ENCODE data around the gene CDKL1.
"Not testable (repeated sequence)": the region's sequence is repeated elsewhere in the genome, so short reads cannot be mapped to it uniquely, and the experiment has no call there.

The CDKL1 gene

GRCh38 chr14:50383618-50384225, 13.0 kb downstream of the CDKL1 start:
- DNase-seq, result no peak

DNA sequence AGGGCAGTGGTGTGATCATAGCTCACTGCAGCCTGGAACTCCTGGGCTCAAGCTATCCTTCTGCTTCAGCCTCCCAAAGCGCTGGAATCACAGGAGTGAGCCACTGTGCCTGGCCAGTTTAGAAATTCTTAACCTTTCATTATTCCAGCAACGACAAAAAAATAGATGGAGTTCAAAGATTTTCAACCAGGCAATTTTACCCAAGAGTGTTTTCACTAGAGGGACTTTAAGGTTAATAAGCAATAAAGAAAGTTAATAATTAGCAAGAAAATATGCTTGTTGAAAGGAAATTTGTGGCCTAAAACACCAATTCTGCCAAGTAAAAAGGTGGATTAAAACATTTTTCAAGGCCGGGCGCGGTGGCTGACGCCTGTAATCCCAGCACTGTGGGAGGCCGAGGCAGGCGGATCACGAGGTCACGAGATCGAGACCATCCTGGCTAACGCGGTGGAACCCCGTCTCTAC, 14.8 kb downstream of the CDKL1 start:
- no peak for DNase-seq

GRCh38 chr14:50381008-50381407, 15.7 kb downstream of the CDKL1 start:
- no peak for DNase-seq

DNA sequence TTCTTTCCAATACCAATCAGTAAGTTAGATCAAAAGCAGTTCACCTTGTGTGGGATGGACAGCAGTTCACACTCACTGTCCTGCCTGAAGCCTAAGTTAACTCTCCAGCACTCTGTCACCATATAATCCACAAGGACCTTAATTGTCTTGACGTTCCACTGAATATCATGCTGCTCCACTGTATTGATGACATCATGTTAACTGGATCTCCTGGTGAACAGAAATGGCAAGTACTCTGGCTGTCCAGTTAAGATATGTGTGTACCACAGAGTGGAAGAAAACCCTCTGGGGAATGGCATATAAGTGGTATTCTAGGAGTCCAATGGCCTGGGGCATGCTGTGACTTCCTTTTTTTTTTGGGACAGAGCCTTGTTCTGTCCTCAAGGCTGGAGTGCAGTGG, 16.2 kb downstream of the CDKL1 start:
- DNase-seq, result no peak

GRCh38 chr14:50379563-50379962, 17.1 kb downstream of the CDKL1 start:
- no peak for DNase-seq

- no peak for DNase-seq
Observed at GRCh38 chr14:50377550-50378085, 19.1 kb downstream of the CDKL1 start.

DNA sequence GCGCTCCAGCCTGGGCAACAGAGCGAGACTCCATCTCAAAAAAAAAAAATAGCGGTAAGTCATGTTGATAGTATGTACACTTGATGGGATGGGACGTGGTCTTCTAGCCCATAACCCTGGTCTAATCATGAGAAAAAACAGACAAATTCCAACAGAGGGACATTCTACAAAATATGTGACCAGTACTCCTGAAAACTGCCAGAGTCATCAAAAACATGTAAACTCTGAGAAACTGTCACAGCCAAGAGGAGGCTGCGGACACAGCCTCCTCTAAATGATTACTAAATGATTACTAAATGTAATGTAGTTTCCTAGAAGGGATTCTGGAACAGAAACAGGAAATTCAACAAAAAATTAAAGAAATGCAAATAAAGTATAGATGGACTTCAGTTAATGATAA, 20.9 kb downstream of the CDKL1 start:
- DNase-seq, result no peak

DNA sequence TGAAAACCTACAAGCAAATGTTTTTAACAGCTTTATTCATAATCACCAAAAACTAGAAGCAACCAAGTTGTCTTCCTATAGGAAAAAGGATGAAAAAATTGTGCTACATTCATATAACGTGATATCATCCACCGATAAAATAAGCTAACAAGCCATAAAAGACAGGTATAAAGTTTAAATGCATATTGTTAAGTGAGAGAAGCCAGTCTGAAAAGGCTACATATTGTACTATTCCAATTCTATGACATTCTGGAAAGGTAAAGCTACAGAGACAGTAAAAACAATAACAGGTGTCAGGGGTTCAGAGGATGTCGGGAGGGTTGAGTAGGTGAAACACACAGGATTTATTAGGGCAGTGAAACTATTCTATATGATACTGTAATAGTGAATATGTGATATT, 22.7 kb downstream of the CDKL1 start:
- no peak for DNase-seq

DNA sequence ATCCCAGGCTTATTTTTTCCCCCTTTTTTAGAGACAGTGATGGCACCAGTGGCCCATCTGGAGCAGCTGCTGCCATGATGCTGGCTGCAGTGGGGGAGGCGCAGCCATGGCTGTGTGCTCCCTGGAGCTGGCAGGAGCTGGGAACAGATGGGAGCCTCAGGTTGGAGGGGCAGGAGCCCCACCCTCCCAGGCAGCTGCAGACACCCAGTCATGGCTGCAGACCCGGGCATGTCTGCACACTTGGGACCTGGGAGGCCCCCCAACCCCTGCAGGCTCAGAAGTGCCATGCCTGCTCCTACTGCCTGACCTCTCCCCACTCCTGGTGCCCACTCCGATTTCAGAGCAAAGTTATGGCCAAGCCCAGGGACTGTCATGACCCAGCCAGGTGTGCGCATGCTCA, 25.1 kb downstream of the CDKL1 start:
- no peak for DNase-seq

DNA sequence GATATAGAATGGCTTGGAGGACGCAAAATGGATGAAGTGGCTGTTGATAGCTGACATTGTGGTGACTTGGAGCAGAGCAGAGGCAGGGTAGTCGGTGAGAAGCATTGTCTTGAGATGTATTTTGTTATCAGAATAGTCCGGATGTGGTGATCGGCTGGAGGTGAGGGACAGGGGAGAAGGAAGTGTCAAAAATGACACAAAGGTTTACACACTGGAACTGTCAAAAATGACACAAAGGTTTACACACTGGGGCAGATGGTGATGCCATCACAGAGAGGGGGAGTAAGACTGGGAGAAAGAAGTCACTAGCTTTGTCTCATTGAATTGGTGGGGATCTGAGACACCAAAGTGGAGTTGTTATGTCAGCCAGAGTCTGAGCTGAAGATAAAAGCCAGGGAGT, 30.1 kb downstream of the CDKL1 start:
- no peak for DNase-seq

- no peak for DNase-seq
Observed at GRCh38 chr14:50366115-50366514, 30.6 kb downstream of the CDKL1 start.

- not testable (repeated sequence) for DNase-seq
Observed at GRCh38 chr14:50365572-50365971, 31.1 kb downstream of the CDKL1 start.

DNA sequence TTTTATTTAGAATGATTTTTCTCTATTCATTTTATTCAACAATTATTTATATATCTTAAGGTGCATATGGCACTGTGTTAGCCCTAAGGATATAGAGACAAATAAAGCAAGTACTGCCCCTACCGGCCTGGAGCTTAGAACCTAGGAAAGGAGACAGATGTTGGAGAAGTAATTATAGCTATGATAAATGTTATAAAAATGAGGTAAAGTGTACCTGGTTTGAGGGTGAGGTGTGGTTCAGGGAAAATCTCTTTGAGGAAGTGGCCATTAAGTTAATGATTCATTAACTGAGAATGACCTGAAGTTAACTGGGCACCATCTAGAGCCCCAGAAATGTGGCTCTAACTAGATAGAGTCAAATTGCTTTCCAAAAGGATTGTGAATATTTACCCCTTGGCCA, 31.9 kb downstream of the CDKL1 start:
- no peak for DNase-seq

DNA sequence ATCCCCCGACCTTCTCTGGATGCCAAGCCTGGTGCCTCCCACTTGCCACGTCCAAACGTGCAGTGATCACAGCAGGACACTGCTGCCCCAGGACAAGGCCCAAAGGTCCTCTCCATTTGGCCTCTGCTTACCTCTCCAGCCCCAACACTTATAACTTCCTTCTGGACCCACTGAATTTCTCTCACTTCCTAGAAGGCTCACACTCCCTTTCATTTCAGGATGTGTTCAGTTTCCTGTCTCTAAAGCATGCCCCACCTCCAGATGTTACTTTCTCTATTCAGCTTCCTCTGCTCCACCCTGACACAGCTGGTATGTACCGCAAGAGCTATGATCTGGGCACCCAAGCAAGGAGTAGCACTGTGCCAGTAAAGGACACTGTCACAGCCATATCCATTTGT, 33.0 kb downstream of the CDKL1 start:
- peak; percentile 23 for DNase-seq

GRCh38 chr14:50362764-50363713, 33.6 kb downstream of the CDKL1 start:
- DNase-seq, result peak; percentile 33

- not testable (repeated sequence) for DNase-seq
Observed at GRCh38 chr14:50361473-50362403, 34.9 kb downstream of the CDKL1 start.

GRCh38 chr14:50360851-50361250, 35.8 kb downstream of the CDKL1 start:
- no peak for DNase-seq

- no peak for DNase-seq
Observed at GRCh38 chr14:50360093-50360492, 36.6 kb downstream of the CDKL1 start.

DNA sequence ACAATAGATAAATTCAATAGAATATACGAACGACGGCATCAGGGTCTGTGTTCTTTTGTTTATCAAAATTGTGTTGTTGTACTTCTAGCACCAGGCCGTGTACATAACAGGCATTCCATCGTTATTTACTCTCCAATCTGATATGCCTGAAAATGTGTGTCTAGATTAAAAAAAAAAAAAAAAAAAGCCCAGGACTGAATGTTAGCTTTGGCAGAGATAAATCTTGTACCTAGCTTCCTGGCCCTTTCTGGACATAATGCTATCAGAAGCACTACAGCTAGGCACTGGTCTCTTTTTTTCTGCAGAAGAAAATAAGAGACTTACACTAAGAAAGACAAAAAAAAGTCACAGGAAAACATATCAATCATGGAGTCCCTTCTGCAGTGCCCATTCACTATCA, 37.0 kb downstream of the CDKL1 start:
- no peak for DNase-seq

DNA sequence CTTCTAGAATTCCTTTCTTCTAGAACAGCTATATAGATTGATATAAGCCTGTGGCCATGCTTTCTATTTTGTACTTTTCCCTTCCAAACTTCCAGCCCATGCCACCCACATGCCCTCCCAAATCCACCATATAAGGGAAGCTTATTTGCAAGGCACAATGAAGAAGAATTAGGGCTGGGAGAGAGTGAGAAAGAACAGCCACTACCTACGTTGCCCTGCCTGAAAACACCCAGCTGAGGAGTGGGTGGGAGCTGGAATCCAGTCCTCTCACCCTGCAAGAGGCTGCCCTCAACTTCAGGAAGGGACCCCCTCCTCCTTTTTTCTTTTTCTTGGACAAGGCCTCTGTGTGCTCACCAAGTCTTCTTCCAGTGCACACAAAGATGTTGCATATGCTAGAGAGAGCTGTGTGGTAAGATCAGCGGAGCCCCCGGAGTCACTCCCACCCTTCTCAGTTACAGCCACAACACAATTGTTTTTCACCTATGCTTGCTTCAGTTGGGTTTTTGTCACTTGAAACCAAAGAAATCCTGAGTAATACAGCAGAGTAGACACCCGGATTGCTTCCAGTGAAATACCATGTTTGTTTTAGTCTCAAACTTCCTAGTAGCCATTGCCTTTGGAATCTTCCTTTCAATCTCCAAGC, 38.8 kb downstream of the CDKL1 start:
- no peak for DNase-seq

DNA sequence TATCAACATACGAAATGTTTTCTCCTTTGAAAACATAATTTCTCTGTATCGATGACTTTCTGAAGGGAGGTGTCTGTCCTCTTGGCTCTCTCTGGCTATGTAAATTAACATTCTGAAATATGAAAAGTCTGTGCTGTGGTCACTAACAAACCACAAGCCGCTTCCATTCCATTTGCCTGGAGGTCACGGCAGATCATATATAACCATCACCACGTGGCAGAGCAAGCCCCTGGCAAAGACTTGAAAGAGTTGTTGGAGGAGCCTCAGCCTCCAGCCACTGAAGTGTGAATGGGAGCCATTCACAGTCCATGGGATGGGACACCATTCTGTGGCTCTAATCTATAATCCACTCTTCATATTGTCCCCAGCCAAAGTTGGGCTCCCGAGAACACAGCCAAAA, 39.6 kb downstream of the CDKL1 start:
- DNase-seq, result no peak

DNA sequence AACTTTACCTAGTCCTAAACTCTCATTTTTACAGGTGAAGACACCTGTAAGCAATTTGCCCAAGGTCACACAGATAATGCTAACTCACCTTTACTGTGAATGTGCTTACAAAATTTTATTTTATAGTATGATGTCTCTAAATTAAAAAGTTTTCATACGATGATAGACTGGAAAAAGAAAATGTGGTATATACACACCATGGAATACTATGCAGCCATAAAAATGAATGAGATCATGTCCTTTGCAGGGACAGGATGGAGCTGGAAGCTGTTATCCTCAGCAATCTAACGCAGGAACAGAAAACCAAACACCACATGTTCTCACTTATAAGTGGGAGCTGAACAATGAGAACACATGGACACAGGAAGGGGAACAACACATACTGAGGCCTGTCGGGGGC, 40.4 kb downstream of the CDKL1 start:
- not testable (repeated sequence) for DNase-seq
